ENCODE results near the gene DBH.

DNA sequence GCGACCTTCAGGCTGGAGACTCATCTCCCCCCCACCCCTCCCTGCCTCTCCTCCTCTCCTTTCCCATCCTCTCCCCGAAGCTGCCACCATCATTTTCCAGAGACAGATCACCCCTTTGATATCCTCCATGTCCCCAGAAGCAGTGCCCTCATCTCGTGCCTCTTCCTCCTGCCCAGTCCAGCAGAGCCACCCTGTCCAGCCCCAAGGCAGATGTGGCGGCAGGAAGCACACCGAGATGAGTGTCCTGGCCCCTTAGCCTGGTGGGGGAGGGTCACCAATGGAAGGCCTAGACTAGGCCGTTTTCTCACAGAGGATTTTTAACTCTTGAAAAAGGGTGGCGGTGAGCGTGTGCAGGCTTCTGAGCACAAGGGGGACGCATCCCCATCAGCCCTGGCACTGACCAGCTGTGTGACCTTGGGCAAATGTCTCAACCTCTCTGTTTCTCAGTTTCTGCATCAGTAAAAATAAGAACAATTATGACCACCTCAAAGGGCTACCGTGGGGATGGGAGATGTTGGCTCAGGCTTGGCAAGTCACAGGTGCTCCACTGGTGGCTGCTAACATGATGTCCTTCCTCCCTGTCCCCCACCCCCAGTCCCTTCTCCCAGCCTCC is 53.1 kb downstream of the DBH start:
- TF ChIP-seq, protein P1, sequence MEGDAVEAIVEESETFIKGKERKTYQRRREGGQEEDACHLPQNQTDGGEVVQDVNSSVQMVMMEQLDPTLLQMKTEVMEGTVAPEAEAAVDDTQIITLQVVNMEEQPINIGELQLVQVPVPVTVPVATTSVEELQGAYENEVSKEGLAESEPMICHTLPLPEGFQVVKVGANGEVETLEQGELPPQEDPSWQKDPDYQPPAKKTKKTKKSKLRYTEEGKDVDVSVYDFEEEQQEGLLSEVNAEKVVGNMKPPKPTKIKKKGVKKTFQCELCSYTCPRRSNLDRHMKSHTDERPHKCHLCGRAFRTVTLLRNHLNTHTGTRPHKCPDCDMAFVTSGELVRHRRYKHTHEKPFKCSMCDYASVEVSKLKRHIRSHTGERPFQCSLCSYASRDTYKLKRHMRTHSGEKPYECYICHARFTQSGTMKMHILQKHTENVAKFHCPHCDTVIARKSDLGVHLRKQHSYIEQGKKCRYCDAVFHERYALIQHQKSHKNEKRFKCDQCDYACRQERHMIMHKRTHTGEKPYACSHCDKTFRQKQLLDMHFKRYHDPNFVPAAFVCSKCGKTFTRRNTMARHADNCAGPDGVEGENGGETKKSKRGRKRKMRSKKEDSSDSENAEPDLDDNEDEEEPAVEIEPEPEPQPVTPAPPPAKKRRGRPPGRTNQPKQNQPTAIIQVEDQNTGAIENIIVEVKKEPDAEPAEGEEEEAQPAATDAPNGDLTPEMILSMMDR (IDR thresholded peaks at IDR 0.05 in 2 of 3, conservative IDR thresholded peaks at IDR 0.05 in 1 of 3; ENCODE audit: borderline replicate concordance in 1 of 3, insufficient read depth in 1 of 3, low read depth in 2 of 3, low read length in 2 of 3): no peak
- no peak for TF ChIP-seq YY1 (IDR thresholded peaks at IDR 0.05; ENCODE audit: extremely low read depth, insufficient replicate concordance, low read depth, low read length)
- TF ChIP-seq EZH2phosphoT487 (IDR thresholded peaks at IDR 0.05; ENCODE audit: borderline replicate concordance): no peak
- no peak for TF ChIP-seq MAX (IDR thresholded peaks at IDR 0.05)
- TF ChIP-seq POLR2A (IDR thresholded peaks at IDR 0.05; ENCODE audit: borderline replicate concordance, extremely low read depth, insufficient read depth, insufficient read length): no peak
- no peak for TF ChIP-seq JUND (IDR thresholded peaks at IDR 0.05)
- no peak for TF ChIP-seq RAD21 (IDR thresholded peaks at IDR 0.05; ENCODE audit: low read depth)
- TF ChIP-seq ZFX (IDR thresholded peaks at IDR 0.05): no peak
- no peak for TF ChIP-seq EZH2 (IDR thresholded peaks at IDR 0.05)
- no peak for TF ChIP-seq POLR2AphosphoS5 (IDR thresholded peaks at IDR 0.05; ENCODE audit: low read depth, low read length)
- no peak for TF ChIP-seq ZNF274 (IDR thresholded peaks at IDR 0.05; ENCODE audit: low read depth, low read length)
- TF ChIP-seq SP1 (IDR thresholded peaks at IDR 0.05; ENCODE audit: low read depth): no peak
- no peak for TF ChIP-seq CBX3 (IDR thresholded peaks at IDR 0.05; ENCODE audit: low read depth)
